Uterus (tissue), 2 donors: ENCODE measurements around the gene ZMYND10.

Source experiments
- POLR2A ChIP-seq, 2 donors: fragments of 450-650 bp; IDR thresholded peaks; one replicate each; pipeline ENCODE4 v1.6.1; 2016; ENCODE audit warnings: antibody characterized with exemption in 2 of 2, mild to moderate bottlenecking in 1 of 2, moderate library complexity in 1 of 2
- TF ChIP-seq, protein P1 (sequence below), 4 experiments: fragments of 200-600 bp in 2 of 4; fragments of 450-650 bp in 2 of 4; sonication (generic) in 2 of 4; IDR thresholded peaks; one replicate each; pipeline ENCODE4 v1.5.1; 2016 to 2019; ENCODE audit warnings: antibody characterized with exemption in 4 of 4, mild to moderate bottlenecking in 2 of 4, moderate library complexity in 1 of 4

- TF ChIP-seq, protein P1, sequence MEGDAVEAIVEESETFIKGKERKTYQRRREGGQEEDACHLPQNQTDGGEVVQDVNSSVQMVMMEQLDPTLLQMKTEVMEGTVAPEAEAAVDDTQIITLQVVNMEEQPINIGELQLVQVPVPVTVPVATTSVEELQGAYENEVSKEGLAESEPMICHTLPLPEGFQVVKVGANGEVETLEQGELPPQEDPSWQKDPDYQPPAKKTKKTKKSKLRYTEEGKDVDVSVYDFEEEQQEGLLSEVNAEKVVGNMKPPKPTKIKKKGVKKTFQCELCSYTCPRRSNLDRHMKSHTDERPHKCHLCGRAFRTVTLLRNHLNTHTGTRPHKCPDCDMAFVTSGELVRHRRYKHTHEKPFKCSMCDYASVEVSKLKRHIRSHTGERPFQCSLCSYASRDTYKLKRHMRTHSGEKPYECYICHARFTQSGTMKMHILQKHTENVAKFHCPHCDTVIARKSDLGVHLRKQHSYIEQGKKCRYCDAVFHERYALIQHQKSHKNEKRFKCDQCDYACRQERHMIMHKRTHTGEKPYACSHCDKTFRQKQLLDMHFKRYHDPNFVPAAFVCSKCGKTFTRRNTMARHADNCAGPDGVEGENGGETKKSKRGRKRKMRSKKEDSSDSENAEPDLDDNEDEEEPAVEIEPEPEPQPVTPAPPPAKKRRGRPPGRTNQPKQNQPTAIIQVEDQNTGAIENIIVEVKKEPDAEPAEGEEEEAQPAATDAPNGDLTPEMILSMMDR (IDR thresholded peaks at IDR 0.05), result no peak
- no peak for TF ChIP-seq POLR2A (IDR thresholded peaks at IDR 0.05)
Observed at GRCh38 chr3:50302095-50303012, 43.2 kb downstream of the ZMYND10 start.
